Mesothelial cell of epicardium (in vitro differentiated cells): ENCODE results near the gene HARBI1. TPM values are rescaled to one million over a fixed set of nuclear protein-coding genes. Genes with fewer than 3 reads are reported as not detected.
A peak's percentile ranks its signal among the peaks of the same experiment; 100 is the strongest.

Source experiments
- DNase-seq, 2 experiments: peaks; one replicate each; pipeline ENCODE4 v3.0.0; 2021; ENCODE audit warnings: low spot score in 2 of 2; ENCODE audit not compliant: unreplicated experiment in 2 of 2
- H3K27ac Mint-ChIP-seq: 2 replicates; pipeline ENCODE4 v1.8.0; 2021; ENCODE audit warnings: mixed read lengths
- H3K27me3 Mint-ChIP-seq: 2 replicates; pipeline ENCODE4 v1.8.0; 2021; ENCODE audit warnings: low read depth, mixed read lengths
- H3K36me3 Mint-ChIP-seq: 2 replicates; pipeline ENCODE4 v1.8.0; 2021; ENCODE audit warnings: mixed read lengths
- H3K4me1 Mint-ChIP-seq: 2 replicates; pipeline ENCODE4 v1.8.0; 2021; ENCODE audit warnings: mixed read lengths
- H3K4me3 Mint-ChIP-seq: 2 replicates; pipeline ENCODE4 v1.8.0; 2021; ENCODE audit warnings: mild to moderate bottlenecking, moderate library complexity, mixed read lengths
- H3K9me3 Mint-ChIP-seq: 2 replicates; pipeline ENCODE4 v1.8.0; 2021; ENCODE audit warnings: mixed read lengths
- total RNA-seq: library from RNA; stranded (reverse); gene quantifications from 3 replicates; pipeline ENCODE4 v1.2.1, GENCODE V29; 2021
- TF ChIP-seq, protein P1 (sequence below): fragments of 200-600 bp; sonication (generic); IDR thresholded peaks from one replicate; pipeline ENCODE4 v1.5.0; 2021; ENCODE audit warnings: antibody characterized with exemption; ENCODE audit not compliant: unreplicated experiment

Gene HARBI1
- total RNA-seq, 1 donor from 2014 or later = 6.3 TPM

DNA sequence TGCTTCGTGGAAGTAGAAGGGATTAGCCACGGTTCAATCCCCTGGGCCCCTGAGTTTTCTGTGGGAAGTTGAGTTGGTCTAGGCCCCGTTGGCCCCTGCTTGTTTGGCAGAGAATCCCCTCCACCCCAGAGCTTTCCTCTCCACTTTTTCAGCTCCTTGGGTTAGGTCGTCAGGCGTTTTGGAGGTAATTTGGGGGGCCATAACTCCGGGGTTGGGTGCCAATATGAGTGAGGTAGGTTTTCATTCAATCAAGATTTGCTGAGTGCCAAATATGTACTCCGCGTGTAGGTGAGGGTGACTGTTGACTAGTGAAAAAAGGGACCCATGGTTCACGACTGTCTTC, 916 bp upstream of the HARBI1 start:
- Mint-ChIP-seq H3K36me3 (peaks cover 14% of the 10 kb centered on the region), H3K9me3 (no peaks in the 10 kb centered on the region), H3K27me3 (no peaks in the 10 kb centered on the region), H3K27ac (peak overlapping the region; percentile 100), H3K4me3 (peak overlapping the region; percentile 98), H3K4me1 (peaks cover 25% of the 10 kb centered on the region)
- no peak for DNase-seq
- TF ChIP-seq, protein P1, sequence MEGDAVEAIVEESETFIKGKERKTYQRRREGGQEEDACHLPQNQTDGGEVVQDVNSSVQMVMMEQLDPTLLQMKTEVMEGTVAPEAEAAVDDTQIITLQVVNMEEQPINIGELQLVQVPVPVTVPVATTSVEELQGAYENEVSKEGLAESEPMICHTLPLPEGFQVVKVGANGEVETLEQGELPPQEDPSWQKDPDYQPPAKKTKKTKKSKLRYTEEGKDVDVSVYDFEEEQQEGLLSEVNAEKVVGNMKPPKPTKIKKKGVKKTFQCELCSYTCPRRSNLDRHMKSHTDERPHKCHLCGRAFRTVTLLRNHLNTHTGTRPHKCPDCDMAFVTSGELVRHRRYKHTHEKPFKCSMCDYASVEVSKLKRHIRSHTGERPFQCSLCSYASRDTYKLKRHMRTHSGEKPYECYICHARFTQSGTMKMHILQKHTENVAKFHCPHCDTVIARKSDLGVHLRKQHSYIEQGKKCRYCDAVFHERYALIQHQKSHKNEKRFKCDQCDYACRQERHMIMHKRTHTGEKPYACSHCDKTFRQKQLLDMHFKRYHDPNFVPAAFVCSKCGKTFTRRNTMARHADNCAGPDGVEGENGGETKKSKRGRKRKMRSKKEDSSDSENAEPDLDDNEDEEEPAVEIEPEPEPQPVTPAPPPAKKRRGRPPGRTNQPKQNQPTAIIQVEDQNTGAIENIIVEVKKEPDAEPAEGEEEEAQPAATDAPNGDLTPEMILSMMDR = no peak

DNA sequence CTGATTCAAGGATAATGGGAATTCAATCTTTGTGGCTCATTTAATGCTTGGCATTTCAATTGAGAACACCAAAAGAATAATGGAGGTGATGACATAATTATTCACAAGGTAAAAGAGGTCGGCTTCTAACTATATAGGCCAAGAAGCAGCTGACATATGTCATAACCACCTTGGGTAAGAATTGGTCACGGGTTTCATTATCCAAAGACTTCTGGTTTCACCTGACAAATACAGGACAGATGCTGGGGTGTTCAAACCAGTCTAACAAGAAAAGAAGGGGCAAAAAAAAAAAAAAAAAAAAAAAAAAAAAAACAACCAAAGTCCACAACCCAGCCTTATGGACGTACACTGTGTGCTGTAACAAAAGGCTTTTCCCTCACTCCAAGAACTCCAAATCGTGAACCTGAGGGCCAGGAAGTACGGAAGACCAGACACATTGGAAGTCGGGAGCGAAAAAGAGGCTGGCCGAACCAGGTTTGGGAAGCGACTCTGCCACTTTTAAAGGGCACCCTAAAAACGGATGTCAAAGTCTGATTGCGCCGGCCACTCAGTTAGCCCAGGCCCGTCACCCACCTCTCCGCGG, 385 bp downstream of the HARBI1 start:
- TF ChIP-seq, protein P1 = no peak
- DNase-seq = no peak
- Mint-ChIP-seq H3K4me1 (peaks cover 25% of the 10 kb centered on the region), H3K27ac (peak overlapping the region; percentile 100), H3K4me3 (peak overlapping the region; percentile 98), H3K36me3 (peaks cover 6% of the 10 kb centered on the region), H3K27me3 (no peaks in the 10 kb centered on the region), H3K9me3 (no peaks in the 10 kb centered on the region)

DNA sequence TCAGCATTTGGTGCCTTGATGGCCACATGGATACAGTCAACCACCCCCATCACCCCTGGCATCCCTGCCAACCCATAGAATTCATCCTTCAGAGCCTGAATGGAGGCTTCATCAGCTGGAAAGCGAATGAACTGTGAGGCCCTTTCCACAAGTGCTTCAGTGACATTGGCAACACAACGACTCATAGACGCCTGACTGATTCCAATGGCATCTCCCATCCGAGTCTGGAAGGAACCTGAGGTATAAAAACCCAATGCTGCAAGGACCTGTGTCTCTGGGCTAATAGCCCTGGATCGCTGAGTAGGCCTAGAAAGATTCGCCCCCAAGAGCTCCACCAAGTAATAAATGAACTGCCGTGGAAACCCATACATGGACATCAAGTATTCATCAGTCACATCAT, 1.3 kb downstream of the HARBI1 start:
- Mint-ChIP-seq H3K4me3 (peak overlapping the region; percentile 98), H3K27ac (peak overlapping the region; percentile 100), H3K36me3 (peaks cover 2% of the 10 kb centered on the region), H3K4me1 (peaks cover 25% of the 10 kb centered on the region), H3K27me3 (no peaks in the 10 kb centered on the region), H3K9me3 (no peaks in the 10 kb centered on the region)
- TF ChIP-seq, protein P1 = no peak
- DNase-seq = no peak

DNA sequence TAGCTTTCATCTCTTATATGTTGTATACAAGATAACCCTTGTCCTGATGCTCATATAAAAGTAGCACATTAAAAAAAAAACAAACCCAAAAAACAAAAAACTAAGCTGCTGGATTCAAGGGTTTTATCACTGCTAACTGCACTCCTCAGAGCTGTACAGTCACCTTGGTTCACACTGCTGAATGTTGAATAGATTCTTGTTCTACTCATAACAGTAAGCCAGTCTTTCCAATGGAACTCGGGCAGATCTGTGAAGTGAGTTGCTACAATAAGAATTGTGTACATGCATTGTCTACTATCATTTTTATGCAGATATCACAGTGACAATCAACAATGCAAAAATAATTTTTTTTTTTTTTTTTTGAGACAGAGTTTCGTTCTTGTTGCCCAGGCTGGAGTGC, 4.7 kb downstream of the HARBI1 start:
- no peak for DNase-seq
- Mint-ChIP-seq H3K4me1 (peaks cover 12% of the 10 kb centered on the region), H3K36me3 (no peaks in the 10 kb centered on the region), H3K9me3 (no peaks in the 10 kb centered on the region), H3K27ac (no peak overlapping the region), H3K27me3 (no peaks in the 10 kb centered on the region), H3K4me3 (no peak overlapping the region)
- TF ChIP-seq, protein P1 = no peak

DNA sequence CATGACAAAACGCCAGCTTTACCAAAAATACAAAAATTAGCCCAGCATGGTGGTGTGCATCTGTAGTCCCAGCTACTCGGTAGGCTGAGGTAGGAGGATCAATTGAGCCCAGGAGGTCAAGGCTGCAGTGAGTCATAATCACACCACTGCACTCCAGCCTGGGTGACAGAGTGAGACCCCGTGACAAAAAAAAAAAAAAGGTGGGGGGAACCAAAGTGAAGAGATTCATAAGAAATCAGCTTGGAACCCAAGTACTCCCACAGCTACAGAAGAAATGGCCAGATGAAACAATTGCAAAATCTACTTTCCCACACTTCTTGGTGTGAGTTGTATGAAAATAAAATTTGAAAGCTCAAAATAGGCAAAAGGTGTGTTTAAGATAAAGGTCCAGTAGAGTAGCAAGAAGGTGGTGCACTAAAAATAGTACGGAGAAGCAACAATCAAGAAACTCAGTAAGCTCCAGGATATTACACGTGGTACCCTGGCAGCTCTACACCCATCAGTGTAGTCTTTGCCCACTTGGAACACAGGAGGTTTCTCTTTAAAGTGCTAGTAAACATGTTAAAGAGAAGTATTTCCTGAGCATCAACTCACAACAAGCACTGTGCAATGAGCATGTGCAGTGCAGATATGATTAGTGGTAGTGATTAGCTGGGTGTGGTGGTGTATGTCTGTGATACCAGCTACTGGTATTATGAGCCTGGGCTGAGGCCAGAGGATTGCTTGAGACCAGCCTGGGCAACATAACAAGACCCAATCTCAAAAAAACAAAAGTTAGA, 5.3 kb downstream of the HARBI1 start:
- TF ChIP-seq, protein P1 = no peak
- H3K27me3 Mint-ChIP-seq = no peaks in the 10 kb centered on the region
- H3K36me3 Mint-ChIP-seq = no peaks in the 10 kb centered on the region
- H3K27ac Mint-ChIP-seq = no peak overlapping the region
- H3K9me3 Mint-ChIP-seq = no peaks in the 10 kb centered on the region
- no peak for DNase-seq
- no peak overlapping the region for H3K4me3 Mint-ChIP-seq
- peaks cover 12% of the 10 kb centered on the region for H3K4me1 Mint-ChIP-seq
